Right lobe of liver (tissue), 6 donors: ENCODE data around the gene CEP128. TPM values are rescaled to one million over a fixed set of nuclear protein-coding genes. Genes with fewer than 3 reads are reported as not detected.

ENCODE experiments used
- ATAC-seq, 4 donors: fragments of 200-7000 bp; cut with Tn5 transposase; one replicate each; pipeline ENCODE4 v1.9.1; 2020; ENCODE audit warnings: mild to moderate bottlenecking in 4 of 4, moderate library complexity in 4 of 4
- DNase-seq, 3 donors: peaks; one replicate each; pipeline ENCODE4 v3.0.0-alpha.2; 2020
- H3K27ac ChIP-seq, 3 donors: fragments of 200-600 bp; one replicate each; pipeline ENCODE4 v1.8.0; 2022
- H3K27me3 ChIP-seq, 2 donors: fragments of 200-600 bp; one replicate each; pipeline ENCODE4 v1.8.0; 2022
- H3K36me3 ChIP-seq, 4 donors: fragments of 200-600 bp; sonication (generic) in 1 of 4; one replicate each; pipeline versions ENCODE4 v1.5.1 to v1.8.0; 2017 to 2022; ENCODE audit warnings: control low read depth in 1 of 4
- H3K4me1 ChIP-seq, 4 donors: fragments of 200-600 bp; sonication (generic) in 1 of 4; one replicate each; pipeline versions ENCODE4 v1.5.1 to v1.8.0; 2017 to 2022; ENCODE audit warnings: control low read depth in 1 of 4
- H3K4me3 ChIP-seq, 3 donors: fragments of 200-600 bp; one replicate each; pipeline ENCODE4 v1.8.0; 2022
- H3K9me3 ChIP-seq, 4 donors: fragments of 200-600 bp; sonication (generic) in 1 of 4; one replicate each; pipeline versions ENCODE4 v1.5.1 to v1.8.0; 2017 to 2022; ENCODE audit warnings: control low read depth in 1 of 4
- POLR2A ChIP-seq: fragments of 450-650 bp; IDR thresholded peaks from one replicate; pipeline ENCODE4 v1.6.1; 2017; ENCODE audit warnings: antibody characterized with exemption, mild to moderate bottlenecking
- WGBS: methylation state at CpG from one replicate; pipeline ENCODE4 v1.1.6; 2018; ENCODE audit warnings: low coverage, low lambda C conversion rate; ENCODE audit not compliant: insufficient coverage; ENCODE audit errors: missing lambda C conversion rate; 5-methylcytosine and 5-hydroxymethylcytosine counted together
- intact Hi-C, 2 donors: fragments of 100-400 bp; cut with DNase I; formaldehyde crosslinking; loops; one replicate each; pipeline versions ENCODE4 v1.11.2 to v1.14.1; 2022
- total RNA-seq, 6 experiments: library from RNA; depleted of rRNA in 2 of 6; stranded (reverse); fragments of >200 nt in 2 of 6; fragmentation: NEBNext Ultra II Directional in 3 of 6; extraction: Animal tissue kit (Norgen Biotek cat#: 25700) in 3 of 6; gene quantifications; one replicate each; pipeline versions ENCODE4 v1.1.0 to v1.2.4, GENCODE V29; 2016 to 2023
- TF ChIP-seq, protein P1 (sequence below), 4 donors: fragments of 200-600 bp in 3 of 4; fragments of 450-650 bp in 1 of 4; IDR thresholded peaks; one replicate each; pipeline versions ENCODE4 v1.5.1 to v1.8.0; 2016 to 2022; ENCODE audit warnings: antibody characterized with exemption in 4 of 4, mild to moderate bottlenecking in 2 of 4
- donor health status: DM: no; HTN: yes; CAD: no.
- donor health status: DM: no; HTN: no; CAD: no.
- donor health status: DM: no; HTN: no; CAD: no.
- donor health status: DM: no; HTN: yes; CAD: no.
- donor health status: DM: no; HTN: yes; CAD: no.

Gene CEP128
- total RNA-seq, 6 experiments from 2014 or later: 0.81 to 9.5 (median 1.7) TPM

DNA sequence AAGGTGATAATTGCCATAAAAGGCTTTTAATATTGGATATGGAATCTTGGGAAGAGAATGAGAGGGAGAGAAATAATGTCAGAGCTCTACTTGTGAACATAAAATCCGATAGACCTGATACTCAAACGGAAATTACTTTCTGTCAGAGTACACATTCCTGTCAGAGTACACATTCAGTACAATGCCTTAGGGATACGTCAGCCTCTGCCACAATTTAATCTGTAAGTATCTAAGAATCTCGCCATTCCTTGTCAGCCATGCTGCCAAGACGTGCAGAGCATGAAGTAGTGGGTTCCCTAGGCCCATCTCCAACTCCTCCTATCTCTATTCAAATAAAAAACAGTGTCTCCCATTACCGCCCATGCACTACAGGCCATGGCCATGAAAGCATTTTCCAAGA, 242.6 kb downstream of the CEP128 start:
- intact Hi-C loops: no loop called here
- no peaks in the 10 kb centered on the region for H3K4me1 ChIP-seq
- 85% methylated on average over 6 of the region's 6 CpGs for WGBS

DNA sequence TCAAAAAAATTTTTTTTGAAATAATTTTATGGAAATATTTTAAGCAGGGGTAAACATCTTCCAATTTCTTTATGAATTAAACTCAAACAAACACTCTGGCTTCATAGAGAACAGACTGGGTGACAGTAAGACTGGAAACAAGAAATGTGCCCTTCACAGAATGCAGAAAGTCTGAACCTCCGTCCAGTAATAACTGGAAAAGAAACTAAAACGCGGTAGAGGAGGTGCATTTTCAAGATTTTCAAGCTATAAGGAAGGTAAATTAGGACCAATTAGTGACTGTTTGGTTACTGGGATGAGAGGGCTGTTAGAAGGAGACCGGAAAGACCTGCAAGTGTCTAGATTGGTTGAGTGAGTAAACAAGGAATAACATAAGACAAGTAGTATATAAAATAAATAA, 245.7 kb downstream of the CEP128 start:
- DNase-seq: no peak
- ATAC-seq: no peak
- TF ChIP-seq POLR2A: no peak
- TF ChIP-seq, protein P1, sequence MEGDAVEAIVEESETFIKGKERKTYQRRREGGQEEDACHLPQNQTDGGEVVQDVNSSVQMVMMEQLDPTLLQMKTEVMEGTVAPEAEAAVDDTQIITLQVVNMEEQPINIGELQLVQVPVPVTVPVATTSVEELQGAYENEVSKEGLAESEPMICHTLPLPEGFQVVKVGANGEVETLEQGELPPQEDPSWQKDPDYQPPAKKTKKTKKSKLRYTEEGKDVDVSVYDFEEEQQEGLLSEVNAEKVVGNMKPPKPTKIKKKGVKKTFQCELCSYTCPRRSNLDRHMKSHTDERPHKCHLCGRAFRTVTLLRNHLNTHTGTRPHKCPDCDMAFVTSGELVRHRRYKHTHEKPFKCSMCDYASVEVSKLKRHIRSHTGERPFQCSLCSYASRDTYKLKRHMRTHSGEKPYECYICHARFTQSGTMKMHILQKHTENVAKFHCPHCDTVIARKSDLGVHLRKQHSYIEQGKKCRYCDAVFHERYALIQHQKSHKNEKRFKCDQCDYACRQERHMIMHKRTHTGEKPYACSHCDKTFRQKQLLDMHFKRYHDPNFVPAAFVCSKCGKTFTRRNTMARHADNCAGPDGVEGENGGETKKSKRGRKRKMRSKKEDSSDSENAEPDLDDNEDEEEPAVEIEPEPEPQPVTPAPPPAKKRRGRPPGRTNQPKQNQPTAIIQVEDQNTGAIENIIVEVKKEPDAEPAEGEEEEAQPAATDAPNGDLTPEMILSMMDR (IDR thresholded peaks at IDR 0.05): no peak
- intact Hi-C loops: no loop called here
- no peaks in the 10 kb centered on the region for H3K36me3 ChIP-seq
- no peaks in the 10 kb centered on the region for H3K9me3 ChIP-seq
- no peaks in the 10 kb centered on the region for H3K27me3 ChIP-seq
- H3K27ac ChIP-seq: no peak overlapping the region
- H3K4me1 ChIP-seq: no peaks in the 10 kb centered on the region
- WGBS: 84% methylated on average over 4 of the region's 4 CpGs
- H3K4me3 ChIP-seq: no peak overlapping the region

More for the DNA sequence above, 242.6 kb downstream of the CEP128 start:
- no peak for ATAC-seq
- no peaks in the 10 kb centered on the region for H3K36me3 ChIP-seq
- H3K9me3 ChIP-seq: no peaks in the 10 kb centered on the region
- DNase-seq: no peak
- no peak overlapping the region for H3K27ac ChIP-seq
- H3K27me3 ChIP-seq: no peaks in the 10 kb centered on the region
- H3K4me3 ChIP-seq: no peak overlapping the region
- TF ChIP-seq, protein P1 (IDR thresholded peaks at IDR 0.05): no peak
- TF ChIP-seq POLR2A: no peak

DNA sequence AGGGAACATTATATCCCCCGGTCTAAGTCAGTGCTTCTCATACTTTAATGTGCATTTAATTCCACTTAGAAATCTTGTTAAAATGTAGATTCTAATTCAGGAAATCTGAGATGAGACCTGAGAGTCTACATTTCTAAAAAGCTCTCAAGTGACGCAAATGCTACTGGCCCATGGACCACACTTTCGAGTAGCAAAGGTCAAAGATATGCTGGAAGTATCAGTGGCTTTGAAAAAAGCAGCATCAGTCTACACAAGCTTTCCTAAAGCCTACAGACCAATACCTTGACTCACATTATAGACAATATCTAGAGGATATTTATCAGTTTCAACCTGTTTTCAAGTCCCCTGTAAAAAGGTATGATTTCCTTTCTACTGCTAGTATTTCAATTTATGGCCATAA, 248.6 kb downstream of the CEP128 start:
- Histone ChIP-seq H3K27ac (no peak overlapping the region), H3K27me3 (no peaks in the 10 kb centered on the region), H3K9me3 (no peaks in the 10 kb centered on the region), H3K4me1 (no peaks in the 10 kb centered on the region), H3K36me3 (no peaks in the 10 kb centered on the region), H3K4me3 (no peak overlapping the region)
- intact Hi-C loops: no loop called here
- TF ChIP-seq, protein P1 (IDR thresholded peaks at IDR 0.05): no peak
- TF ChIP-seq POLR2A: no peak
- DNase-seq: no peak
- ATAC-seq: no peak
- 84% methylated on average over 3 of the region's 3 CpGs for WGBS

DNA sequence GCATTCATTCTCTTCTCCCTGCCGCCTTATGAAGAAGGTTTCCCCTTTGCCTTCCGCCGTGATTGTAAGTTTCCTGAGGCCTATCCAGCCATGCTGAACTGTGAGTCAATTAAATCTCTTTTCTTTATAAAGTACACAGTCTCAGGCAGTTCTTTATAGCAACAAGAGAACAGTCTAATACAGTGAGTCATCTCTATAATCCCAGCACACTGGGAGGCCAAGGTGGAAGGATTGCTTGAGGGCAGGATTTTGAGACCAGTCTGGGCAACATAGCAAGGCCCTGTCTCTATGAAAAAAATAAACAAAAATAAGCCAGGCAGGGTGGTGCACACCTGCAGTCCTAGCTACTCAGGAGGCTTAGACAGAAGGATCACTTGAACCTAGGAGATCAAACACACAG, 259.9 kb downstream of the CEP128 start:
- 100% methylated on average over 3 of the region's 3 CpGs for WGBS
- intact Hi-C loops: no loop called here
- H3K36me3 ChIP-seq: no peaks in the 10 kb centered on the region
- H3K27ac ChIP-seq: no peak overlapping the region
- ATAC-seq (no peak), DNase-seq (no peak)
- H3K4me3 ChIP-seq: no peak overlapping the region
- TF ChIP-seq, protein P1 (IDR thresholded peaks at IDR 0.05): no peak
- TF ChIP-seq POLR2A: no peak
- H3K27me3 ChIP-seq: no peaks in the 10 kb centered on the region
- H3K4me1 ChIP-seq: no peaks in the 10 kb centered on the region
- H3K9me3 ChIP-seq: no peaks in the 10 kb centered on the region

DNA sequence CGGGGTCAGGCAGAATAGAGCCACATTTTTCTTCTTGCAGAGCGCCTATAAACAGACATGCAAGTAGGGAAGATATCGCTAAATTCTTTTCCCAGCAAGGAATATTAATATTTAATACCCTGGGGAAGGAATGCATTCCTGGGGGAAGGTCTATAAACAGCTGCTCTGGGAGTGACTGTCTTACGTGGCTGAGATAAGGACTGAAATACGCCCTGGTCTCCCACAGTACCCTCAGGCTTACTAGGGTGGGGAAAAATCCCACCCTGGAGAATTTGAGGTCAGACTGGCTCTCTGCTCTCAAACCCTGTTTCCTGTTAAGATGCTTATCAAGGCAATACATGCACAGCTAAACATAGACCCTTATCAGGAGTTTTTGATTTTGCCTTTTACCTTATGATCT, 262.3 kb downstream of the CEP128 start:
- intact Hi-C loops: no loop called here
- DNase-seq (no peak), ATAC-seq (no peak)
- Histone ChIP-seq H3K4me1 (no peaks in the 10 kb centered on the region), H3K36me3 (no peaks in the 10 kb centered on the region), H3K27ac (no peak overlapping the region), H3K27me3 (no peaks in the 10 kb centered on the region), H3K4me3 (no peak overlapping the region), H3K9me3 (no peaks in the 10 kb centered on the region)
- WGBS: 100% methylated on average over 3 of the region's 5 CpGs
- TF ChIP-seq, protein P1 (IDR thresholded peaks at IDR 0.05): no peak
- TF ChIP-seq POLR2A: no peak
